Measurements from ENCODE around the gene CENPP. TPM values are rescaled to one million over a fixed set of nuclear protein-coding genes. Genes with fewer than 3 reads are reported as not detected.
"Not testable (repeated sequence)": the region's sequence is repeated elsewhere in the genome, so short reads cannot be mapped to it uniquely, and the experiment has no call there.

CENPP gene
- total RNA-seq, 1 donor from 2014 or later = 4.3 TPM

DNA sequence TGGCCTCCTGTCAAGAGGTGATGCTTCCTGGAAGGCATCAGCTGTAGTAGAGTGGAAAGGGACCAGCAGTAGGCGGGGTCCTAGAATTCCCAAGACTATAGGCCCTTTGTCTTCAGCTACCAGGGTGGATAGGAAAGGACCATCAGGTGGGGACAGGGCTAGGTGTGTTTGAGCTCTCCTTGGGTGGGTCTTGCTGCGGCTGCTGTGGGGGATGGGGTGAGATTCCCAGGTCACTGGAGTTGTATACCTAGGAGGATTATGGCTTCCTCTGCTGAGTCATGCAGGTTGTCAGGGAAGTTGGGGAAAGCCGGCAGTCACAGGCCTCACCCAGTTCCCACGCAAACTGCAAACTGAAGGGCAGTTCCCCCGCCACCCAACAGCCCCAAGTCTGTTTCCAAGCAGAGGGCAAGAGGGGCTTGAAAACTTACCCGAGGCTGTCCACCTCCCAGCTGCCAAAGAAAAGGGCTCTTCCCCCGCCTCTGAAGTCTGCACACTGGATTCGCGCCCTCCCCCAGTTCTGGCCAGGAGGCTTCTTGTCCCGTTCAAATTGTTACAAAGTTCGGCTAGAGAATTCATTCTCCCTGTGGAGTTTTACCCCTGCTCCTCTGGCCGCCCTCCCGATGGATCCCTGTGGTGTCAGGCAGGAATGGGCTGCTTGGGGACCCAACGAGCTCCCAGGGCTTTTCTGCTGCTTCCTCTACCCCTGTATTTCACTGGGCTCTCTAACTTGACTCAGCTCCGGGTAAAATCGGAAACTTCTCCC, 233.0 kb downstream of the CENPP start:
- no peak for DNase-seq
- intact Hi-C loops (cut with micrococcal nuclease) = no loop called here
- no peak for ATAC-seq

DNA sequence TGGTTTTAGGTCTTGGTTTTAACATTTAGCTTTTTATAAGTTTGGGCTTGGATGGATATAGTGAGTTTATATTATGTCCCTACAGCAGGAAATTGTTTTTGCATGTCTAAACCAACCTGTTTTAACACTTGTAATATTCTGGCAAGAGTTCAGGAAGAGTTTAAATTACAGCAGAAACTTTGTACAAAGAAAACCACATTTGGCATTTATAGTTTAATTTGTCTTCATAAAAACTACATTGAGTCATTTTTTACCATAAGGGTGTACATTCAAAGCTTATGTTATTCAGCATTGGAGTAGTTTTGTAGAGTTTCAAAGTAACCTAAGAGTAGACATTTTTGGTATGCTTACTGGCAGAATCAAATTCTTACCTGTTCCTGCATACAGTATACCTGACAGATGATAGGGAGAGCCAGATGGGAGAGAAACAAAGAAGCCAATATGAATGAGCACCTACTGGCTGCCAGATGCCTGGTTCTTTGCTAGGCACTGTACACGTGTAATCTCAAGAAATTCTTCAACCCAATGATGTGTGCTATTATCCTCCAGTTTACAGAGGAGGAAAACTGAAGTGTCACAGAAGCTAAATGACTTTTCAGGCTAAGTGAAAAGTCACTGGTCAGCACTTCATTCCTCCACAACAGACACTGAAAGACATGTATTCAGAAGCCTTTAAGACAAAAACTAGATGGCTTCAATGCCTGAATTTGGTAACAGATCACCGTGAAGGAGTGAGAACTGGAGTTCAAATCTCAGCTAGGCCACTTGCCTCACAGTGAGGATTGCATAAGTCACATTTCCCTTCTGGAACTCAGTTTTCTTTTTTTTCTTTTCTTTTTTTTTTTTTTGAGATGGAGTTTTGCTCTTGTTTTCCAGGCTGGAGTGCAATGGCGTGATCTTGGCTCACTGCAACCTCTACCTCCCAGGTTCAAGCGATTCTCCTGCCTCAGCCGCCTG, 235.9 kb downstream of the CENPP start:
- intact Hi-C loops (cut with micrococcal nuclease) = no loop called here
- no peak for DNase-seq
- no peak for ATAC-seq

DNA sequence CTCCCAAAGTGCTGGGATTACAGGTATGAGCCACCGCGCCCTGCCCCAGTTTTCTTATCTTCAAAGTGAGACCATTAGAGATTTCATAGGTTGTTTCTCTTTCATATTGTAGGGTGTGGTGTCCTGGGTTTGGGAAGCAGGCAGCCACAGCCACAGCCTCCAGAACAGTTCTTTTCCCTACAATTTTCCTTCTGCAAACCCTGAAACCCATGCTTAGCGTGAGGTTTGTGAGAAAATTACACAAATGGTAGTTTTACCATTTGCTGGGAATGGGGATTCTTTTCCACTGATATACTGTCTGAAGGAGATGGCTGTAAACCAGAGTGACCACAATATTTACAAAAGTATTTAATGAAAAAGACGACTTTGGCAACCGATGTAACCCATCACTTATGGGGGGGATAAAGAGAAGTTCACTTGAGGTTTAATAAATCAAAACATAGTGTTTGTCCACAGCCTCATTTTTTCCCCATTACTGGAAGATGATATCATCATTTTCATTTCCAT, 236.8 kb downstream of the CENPP start:
- ATAC-seq (no peak), DNase-seq (no peak)
- intact Hi-C loops (cut with micrococcal nuclease) = no loop called here

DNA sequence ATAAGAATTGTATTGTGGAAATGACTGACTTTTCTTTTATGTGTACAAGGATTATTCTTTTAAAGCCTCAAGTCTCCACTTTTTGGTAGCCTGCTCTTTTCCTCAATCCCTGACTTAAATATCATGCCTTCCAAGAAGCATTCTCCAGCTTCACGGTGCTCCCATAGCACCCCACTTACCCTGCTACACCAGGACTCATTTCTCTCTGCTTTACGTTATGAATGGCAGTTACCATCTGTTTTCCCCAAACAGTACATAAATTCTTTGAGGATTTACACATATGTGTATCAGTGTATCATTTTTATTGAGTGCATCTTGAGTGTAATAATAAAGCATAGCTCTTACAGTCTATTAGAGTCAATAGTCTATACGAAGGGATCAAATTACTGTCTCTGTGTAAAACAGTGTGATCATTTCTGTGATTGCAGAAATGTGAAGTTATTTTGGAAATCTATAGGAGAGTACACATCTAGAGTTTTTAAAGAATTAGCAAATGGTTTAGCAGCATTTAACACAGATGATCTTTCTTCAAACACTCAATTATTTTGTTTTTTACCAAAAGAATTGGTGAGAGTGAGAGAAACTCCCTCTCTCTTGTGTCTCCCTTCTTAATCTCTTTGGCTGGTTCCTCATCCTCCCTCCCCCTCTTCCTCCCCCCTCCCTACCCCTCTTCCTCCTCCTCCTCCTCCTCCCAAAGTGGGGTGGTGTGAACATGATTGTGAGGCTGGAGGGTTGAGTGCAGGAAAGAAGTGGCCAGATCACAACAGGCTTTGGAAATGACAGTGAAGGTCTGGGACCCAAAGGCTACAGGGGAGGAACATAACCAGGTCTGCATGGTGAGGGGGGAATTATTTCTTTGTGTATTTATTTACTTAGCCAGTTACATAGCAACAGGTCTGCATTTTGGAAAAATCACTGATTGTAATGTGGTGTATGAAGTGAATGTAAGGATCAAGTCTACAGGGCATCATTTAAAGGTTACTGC, 237.7 kb downstream of the CENPP start:
- no peak for DNase-seq
- intact Hi-C loops (cut with micrococcal nuclease) = no loop called here
- peak; percentile 25 for ATAC-seq

DNA sequence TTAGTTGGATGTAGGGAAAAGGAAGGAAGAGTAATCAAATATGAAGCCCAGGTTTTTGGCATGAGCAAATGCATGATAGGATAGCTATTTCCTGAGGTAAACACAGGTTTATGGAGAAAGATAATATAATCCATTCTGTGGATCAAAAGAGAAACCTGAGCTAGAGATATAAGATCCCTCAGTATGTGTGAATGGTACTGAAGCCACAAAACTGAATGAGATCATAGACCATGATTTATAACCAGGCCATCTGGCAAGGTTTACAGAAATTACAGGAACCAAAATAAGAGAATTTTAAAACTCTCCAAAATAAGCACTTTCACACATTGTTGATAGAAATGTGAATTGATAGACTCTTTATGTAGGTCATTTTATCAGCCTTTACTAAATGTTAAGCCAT, 238.8 kb downstream of the CENPP start:
- peak; percentile 51 for ATAC-seq
- intact Hi-C loops (cut with micrococcal nuclease) = no loop called here

DNA sequence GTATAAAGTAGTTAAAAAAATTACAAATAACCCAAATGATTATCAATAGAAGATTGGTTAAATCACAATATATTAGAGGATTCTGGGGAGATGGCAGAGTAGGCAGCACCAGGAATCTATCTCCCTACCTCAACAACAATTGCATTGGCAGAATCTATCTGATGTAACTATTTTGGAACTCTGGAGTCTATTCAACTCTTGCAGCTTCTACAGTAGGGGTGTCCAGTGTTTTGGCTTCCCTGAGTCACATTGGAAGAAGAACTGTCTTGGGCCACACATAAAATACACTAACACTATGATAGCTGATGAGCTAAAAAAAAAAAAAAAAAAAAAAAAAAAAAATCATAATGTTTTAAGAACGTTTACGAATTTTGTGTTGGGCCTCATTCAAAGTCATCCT, 239.2 kb downstream of the CENPP start:
- DNase-seq (no peak), ATAC-seq (peak; percentile 58)
- intact Hi-C loops (cut with micrococcal nuclease) = no loop called here

More for the DNA sequence above, 238.8 kb downstream of the CENPP start:
- DNase-seq = no peak

DNA sequence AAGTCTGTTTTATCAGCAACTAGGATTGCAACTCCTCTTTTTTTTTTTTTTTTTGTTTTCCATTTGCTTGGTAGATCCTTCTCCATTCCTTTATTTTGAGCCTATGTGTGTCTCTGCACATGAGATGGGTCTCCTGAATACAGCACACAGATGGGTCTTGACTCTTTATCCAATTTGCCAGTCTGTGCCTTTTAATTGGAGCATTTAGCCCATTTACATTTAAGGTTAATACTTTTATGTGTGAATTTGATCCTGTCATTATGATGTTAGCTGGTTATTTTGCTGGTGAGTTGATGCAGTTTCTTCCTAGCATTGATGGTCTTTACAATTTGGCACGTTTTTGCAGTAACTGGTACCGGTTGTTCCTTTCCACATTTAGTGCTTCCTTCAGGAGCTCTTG, 246.1 kb downstream of the CENPP start:
- ATAC-seq; intact Hi-C loops (cut with micrococcal nuclease); DNase-seq: not testable (repeated sequence)

DNA sequence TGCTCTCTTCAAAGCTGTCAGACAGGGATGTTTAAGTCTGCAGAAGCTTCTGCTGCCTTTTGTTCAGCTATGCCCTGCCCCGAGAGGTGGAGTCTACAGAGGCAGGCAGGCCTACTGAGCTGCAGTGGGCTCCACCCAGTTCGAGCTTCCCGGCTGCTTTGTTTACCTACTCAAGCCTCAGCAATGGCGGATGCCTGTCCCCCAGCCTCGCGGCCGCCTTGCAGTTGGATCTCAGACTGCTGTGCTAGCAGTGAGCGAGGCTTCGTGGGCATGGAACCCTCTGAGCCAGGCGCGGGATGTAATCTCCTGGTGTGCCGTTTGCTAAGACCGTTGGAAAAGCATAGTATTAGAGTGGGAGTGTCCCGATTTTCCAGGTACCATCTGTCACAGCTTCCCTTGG, 247.9 kb downstream of the CENPP start:
- DNase-seq; ATAC-seq; intact Hi-C loops (cut with micrococcal nuclease): not testable (repeated sequence)

DNA sequence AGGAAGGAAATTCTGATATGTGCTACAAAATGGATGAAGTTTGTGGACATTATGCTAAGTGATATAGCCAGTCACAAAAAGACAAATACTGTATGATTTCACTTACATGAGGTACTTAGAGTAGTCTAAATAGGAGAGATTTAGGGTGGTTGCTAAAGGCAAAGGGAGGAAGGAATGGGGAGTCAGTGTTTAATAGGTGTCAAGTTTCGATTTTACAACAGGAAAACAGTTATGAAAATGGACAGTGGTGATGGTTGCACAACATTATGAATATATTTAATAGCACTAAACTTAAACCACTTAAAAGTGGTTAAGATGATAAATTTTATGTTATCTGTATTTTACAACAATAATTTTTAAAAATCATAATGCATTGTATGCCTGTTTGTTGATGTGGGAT, 250.4 kb downstream of the CENPP start:
- DNase-seq = no peak
- intact Hi-C loops (cut with micrococcal nuclease) = no loop called here
- no peak for ATAC-seq

DNA sequence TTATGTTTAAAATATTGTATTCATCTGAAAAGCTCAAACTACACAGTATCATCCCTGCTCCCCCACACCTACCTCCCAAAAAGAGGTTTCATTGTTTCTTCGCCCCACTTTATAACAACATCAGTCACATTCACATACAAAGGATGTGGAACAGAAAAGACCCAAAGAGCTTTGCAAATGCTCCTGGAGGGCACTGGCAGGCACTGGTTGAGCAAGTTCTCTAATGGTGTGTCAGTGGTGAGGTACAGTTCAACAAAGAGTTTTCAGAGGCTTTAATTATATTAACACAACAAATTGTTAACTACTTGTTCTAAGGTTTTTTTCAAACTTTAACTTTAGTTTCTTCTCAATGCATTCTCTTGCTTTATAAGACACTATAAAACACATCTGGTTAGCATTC, 264.2 kb downstream of the CENPP start:
- DNase-seq (no peak), ATAC-seq (peak; percentile 13)
- intact Hi-C loops (cut with micrococcal nuclease) = loop anchor here (10.0 kb wide), 1 partner anchor 55 kb away; the partner anchor contains the start of gene ECM2

DNA sequence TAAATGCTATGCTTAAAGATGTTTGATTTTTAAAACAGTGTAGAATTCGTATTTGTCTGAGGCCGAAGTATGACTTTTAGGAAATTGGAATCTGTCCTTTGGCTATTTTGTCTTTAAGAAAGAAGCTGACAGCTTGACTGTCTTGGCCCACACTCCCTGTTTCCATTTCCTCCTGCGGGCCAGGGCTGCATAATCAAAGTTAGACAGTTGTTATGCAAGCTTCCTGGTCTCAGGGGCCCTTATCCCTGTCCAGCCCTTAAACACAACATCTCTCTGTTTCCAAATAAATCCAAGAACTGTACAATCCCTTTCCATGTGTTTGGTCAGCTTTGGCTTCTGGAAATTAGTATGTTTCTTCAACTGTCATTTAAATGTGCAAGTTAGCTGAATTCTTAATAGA, 264.6 kb downstream of the CENPP start:
- intact Hi-C loops (cut with micrococcal nuclease) = loop anchor here (10.0 kb wide), 1 partner anchor 56 kb away; the partner anchor contains the start of gene ECM2
- ATAC-seq = peak; percentile 99
- peak; percentile 72 for DNase-seq

DNA sequence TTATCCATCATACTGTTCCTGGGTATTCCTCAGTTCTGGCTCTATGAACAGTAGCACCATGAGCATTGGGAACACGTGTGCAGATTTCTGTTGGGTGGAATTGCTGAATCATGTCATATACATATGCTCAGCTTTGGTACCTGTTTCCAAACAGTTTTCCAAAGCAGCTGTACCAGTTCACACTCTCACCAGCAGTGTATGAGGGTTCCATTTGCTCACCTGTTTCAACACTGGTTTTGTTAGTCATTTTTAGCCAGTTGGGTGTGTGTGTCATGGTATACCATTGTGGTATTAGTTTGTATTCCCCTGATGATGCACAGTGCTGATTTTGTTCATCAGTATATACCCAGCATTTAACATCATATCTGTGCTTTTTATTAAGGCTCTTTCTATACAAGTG, 266.8 kb downstream of the CENPP start:
- intact Hi-C loops (cut with micrococcal nuclease) = loop anchor here (10.0 kb wide), 1 partner anchor 58 kb away; the partner anchor contains the start of gene ECM2
- ATAC-seq = no peak
- no peak for DNase-seq

DNA sequence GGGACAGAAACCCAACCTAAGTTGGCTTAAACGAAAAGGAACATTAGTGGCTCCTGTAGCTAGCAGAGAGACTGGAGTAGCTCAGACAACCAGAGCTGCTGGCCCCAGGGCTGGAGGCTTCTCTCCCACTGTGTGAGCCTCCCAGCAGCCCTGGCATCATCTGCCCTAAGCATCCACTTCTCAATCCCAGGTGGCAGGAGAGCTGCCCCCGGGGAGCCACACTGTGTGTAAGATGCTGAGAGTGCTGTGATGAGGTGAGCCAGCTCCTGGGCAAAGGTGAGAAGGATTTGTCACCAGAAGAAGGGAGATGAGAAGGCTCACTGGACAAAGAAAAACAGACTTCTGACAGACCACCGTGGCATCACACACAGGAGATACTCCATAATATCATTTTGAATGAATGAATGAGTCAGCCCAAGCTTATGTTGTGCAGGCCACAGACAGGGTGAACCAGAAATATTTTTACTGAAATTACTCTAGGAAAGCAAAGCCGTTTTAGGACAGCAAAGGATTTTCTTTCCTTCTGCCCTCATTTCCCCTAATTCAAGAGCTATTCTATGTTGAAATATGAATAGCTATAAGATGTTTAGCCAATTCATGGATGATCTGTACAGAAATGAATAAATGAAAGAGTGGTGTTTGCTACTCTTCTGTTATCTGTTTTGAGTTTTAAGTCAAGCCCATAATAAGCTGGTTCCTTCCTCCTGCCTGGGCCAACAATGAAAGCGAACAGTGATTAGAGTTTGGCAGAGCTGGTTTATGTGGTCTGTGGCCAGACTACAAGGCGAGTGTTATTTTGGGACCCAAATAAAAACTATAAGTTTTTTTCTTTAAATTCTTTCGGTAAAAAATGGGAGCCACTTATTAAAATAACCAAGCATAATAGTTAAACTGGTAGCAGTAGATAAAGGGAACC, 267.5 kb downstream of the CENPP start:
- ATAC-seq (peak; percentile 31), DNase-seq (no peak)
- intact Hi-C loops (cut with micrococcal nuclease) = loop anchor here (10.0 kb wide), 1 partner anchor 58 kb away; the partner anchor contains the start of gene ECM2

DNA sequence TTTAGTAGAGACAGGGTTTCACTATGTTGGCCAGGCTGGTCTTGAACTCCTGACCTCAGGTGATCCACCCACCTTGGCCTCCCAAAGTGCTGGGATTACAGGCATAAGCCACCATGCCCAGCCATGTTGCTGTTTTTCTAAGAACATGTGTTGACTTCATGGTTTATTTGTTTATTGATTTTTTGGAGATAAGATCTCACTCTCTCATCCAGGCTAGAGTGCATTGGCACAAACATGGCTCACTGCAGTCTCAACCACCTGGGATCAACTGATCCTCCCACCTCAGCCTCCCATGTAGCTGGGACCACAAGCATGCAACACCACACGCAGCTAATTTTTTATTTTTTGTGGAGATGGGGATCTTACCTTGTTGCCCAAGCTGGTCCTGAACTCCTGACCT, 269.3 kb downstream of the CENPP start:
- intact Hi-C loops (cut with micrococcal nuclease) = loop anchor here (10.0 kb wide), 1 partner anchor 60 kb away; the partner anchor contains the start of gene ECM2
- DNase-seq, ATAC-seq: not testable (repeated sequence)

DNA sequence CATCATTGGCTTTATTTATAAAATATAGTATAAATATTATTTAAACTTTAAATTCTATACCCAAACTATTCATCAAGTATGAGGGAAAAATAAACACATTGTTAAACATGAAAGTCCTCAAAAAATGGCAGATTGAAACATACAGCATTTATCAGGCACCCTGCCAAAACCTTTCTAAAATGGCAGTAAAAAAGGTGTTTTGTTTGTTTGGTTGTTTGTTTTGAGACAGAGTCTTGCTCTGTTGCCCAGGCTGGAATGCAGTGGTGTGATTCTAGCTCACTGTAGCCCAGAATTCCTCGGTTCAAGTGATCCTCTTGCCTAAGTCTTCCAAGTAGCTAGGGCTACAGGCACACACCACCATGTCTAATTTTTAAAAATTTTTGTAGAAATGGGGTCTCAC, 270.2 kb downstream of the CENPP start:
- DNase-seq (no peak), ATAC-seq (no peak)
- intact Hi-C loops (cut with micrococcal nuclease) = loop anchor here (10.0 kb wide), 1 partner anchor 61 kb away; the partner anchor contains the start of gene ECM2

DNA sequence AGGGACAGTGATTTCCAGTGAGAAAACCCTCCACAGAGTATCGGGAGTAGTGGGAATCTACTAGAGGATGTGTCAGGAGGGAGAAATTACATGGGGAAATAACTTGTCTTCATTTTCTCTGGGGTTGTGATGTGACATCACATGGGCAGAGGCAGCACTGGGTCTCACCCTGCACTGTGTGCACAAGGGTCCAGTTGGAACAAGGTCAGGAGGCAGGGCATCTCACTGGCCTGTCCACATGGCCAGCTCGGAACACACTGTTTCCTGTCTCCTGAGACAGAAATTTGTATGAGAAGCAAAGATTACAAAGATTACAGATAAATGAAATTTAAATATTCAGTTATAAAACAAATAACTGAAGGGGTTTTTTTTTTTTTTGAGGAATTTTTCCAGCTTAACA, 272.6 kb downstream of the CENPP start:
- ATAC-seq (peak; percentile 18), DNase-seq (no peak)
- intact Hi-C loops (cut with micrococcal nuclease) = loop anchor here (10.0 kb wide), 1 partner anchor 64 kb away; the partner anchor contains the start of gene ECM2

DNA sequence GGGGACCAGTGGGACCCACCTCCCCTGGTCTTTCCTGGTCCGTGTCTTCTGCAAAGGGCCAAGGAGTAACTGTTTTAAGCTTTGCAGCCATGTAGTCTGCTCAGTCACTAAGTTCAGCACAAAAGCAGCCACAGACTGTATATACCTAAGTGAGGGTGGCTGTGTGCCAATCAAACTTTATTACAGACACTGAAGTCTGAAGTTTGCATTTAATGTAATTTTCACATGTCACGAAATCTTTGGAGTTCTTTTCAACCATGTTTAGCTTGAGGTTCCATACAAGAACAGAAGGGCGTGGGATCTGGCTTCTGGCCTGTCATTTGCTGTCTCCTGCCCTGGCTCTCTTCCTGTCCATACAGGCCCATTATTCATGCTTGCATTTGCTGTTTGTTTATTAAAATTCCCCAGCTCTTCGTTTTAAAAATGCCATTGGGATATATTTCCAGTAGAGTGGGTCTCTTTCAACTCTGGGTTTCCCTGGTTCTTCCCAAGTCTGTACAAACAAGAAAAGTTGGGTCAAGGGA, 274.2 kb downstream of the CENPP start:
- intact Hi-C loops (cut with micrococcal nuclease) = loop anchor here (10.0 kb wide), 1 partner anchor 65 kb away; the partner anchor contains the start of gene ECM2
- peak; percentile 58 for ATAC-seq

More for the DNA sequence above, 274.2 kb downstream of the CENPP start:
- DNase-seq = no peak
